Liver (tissue), 9 donors: ENCODE data around the gene COL11A1. TPM values are rescaled to one million over a fixed set of nuclear protein-coding genes. Genes with fewer than 3 reads are reported as not detected.

Source experiments
- DNase-seq: peaks from one replicate; pipeline ENCODE4 v3.0.0-alpha.2; 2017; ENCODE audit warnings: low spot score
- H3K27ac ChIP-seq, 2 donors: one replicate each; pipeline ENCODE4 v1.7.0; 2013; ENCODE audit warnings: inconsistent platforms in 2 of 2, low read length in 2 of 2, control low read depth in 1 of 2, low read depth in 1 of 2, mild to moderate bottlenecking in 1 of 2
- H3K27me3 ChIP-seq, 4 donors: one replicate each; pipeline versions ENCODE4 v1.6.1 to v1.7.0; 2013; ENCODE audit warnings: low read length in 3 of 4, inconsistent platforms in 1 of 4, mild to moderate bottlenecking in 1 of 4, moderate library complexity in 1 of 4; ENCODE audit not compliant: control insufficient read depth in 4 of 4, insufficient read depth in 4 of 4
- H3K36me3 ChIP-seq, 4 donors: one replicate each; pipeline versions ENCODE4 v1.6.1 to v1.7.0; 2013; ENCODE audit warnings: low read length in 3 of 4, mild to moderate bottlenecking in 3 of 4, low read depth in 1 of 4, moderate library complexity in 1 of 4; ENCODE audit not compliant: control insufficient read depth in 4 of 4, insufficient read depth in 3 of 4
- H3K4me1 ChIP-seq, 4 donors: one replicate each; pipeline versions ENCODE4 v1.6.1 to v1.7.0; 2013; ENCODE audit warnings: low read length in 3 of 4, mild to moderate bottlenecking in 3 of 4, moderate library complexity in 1 of 4; ENCODE audit not compliant: control insufficient read depth in 4 of 4, insufficient read depth in 4 of 4
- H3K4me3 ChIP-seq, 3 donors: one replicate each; pipeline versions ENCODE4 v1.6.1 to v1.7.0; 2013; ENCODE audit warnings: low read length in 3 of 3, control low read depth in 1 of 3, low read depth in 1 of 3, mild to moderate bottlenecking in 1 of 3
- H3K9ac ChIP-seq, 2 donors: one replicate each; pipeline ENCODE4 v1.7.0; 2013; ENCODE audit warnings: low read length in 2 of 2, mild to moderate bottlenecking in 2 of 2, moderate library complexity in 2 of 2, control low read depth in 1 of 2, low read depth in 1 of 2
- H3K9me3 ChIP-seq, 4 donors: one replicate each; pipeline versions ENCODE4 v1.6.1 to v1.7.0; 2013; ENCODE audit warnings: low read length in 3 of 4; ENCODE audit not compliant: control insufficient read depth in 4 of 4
- EGR1 ChIP-seq, 2 donors: IDR thresholded peaks; 2 replicates each; pipeline ENCODE4 v1.6.1; 2016 to 2018; ENCODE audit warnings: antibody characterized with exemption in 2 of 2, low read depth in 2 of 2
- FOXA1 ChIP-seq: IDR thresholded peaks from 2 replicates; pipeline ENCODE4 v1.6.1; 2016; ENCODE audit warnings: antibody characterized with exemption
- FOXA2 ChIP-seq: IDR thresholded peaks from 2 replicates; pipeline ENCODE4 v1.6.1; 2016; ENCODE audit warnings: antibody characterized with exemption
- GABPA ChIP-seq, 2 donors: IDR thresholded peaks in 1 of 2; conservative IDR thresholded peaks in 1 of 2; 2 replicates each; pipeline ENCODE4 v1.6.1; 2016; ENCODE audit warnings: antibody characterized with exemption in 2 of 2, mild to moderate bottlenecking in 1 of 2, moderate library complexity in 1 of 2
- HNF4A ChIP-seq, 2 donors: conservative IDR thresholded peaks; 2 replicates each; pipeline ENCODE4 v1.6.1; 2016; ENCODE audit warnings: antibody characterized with exemption in 2 of 2, mild to moderate bottlenecking in 2 of 2
- HNF4G ChIP-seq: IDR thresholded peaks from 2 replicates; pipeline ENCODE4 v1.6.1; 2016; ENCODE audit warnings: antibody characterized with exemption
- JUND ChIP-seq, 2 donors: IDR thresholded peaks; 2 replicates each; pipeline ENCODE4 v1.6.1; 2016; ENCODE audit warnings: antibody characterized with exemption in 2 of 2
- NR2F2 ChIP-seq: IDR thresholded peaks from 2 replicates; pipeline ENCODE4 v1.6.1; 2016; ENCODE audit warnings: antibody characterized with exemption
- RAD21 ChIP-seq, 2 donors: IDR thresholded peaks; 2 replicates each; pipeline ENCODE4 v1.6.1; 2016; ENCODE audit warnings: antibody characterized with exemption in 2 of 2, mild to moderate bottlenecking in 2 of 2
- RXRA ChIP-seq, 2 donors: IDR thresholded peaks; 2 replicates each; pipeline ENCODE4 v1.6.1; 2017 to 2018; ENCODE audit warnings: antibody characterized with exemption in 2 of 2, mild to moderate bottlenecking in 1 of 2
- SP1 ChIP-seq: IDR thresholded peaks from 2 replicates; pipeline ENCODE4 v1.6.1; 2018; ENCODE audit warnings: antibody characterized with exemption, mild to moderate bottlenecking
- TAF1 ChIP-seq: conservative IDR thresholded peaks from 2 replicates; pipeline ENCODE4 v1.6.1; 2016; ENCODE audit warnings: antibody characterized with exemption, mild to moderate bottlenecking
- YY1 ChIP-seq: IDR thresholded peaks from 2 replicates; pipeline ENCODE4 v1.6.1; 2016; ENCODE audit warnings: antibody characterized with exemption, mild to moderate bottlenecking
- WGBS: extraction: QIAGEN DNeasy Blood & Tissue Kit; methylation state at CpG from one replicate; pipeline ENCODE4 v1.1.7; 2013; 5-methylcytosine and 5-hydroxymethylcytosine counted together
- polyA plus RNA-seq, 2 donors: library from polyadenylated mRNA; stranded (reverse) in 1 of 2; unstranded in 1 of 2; fragments of 200-250 nt in 1 of 2; fragments of >200 nt in 1 of 2; fragmentation: Nextera tagmentation in 1 of 2; extraction: Ambion mirVana in 1 of 2; gene quantifications; one replicate each; pipeline versions ENCODE4 v1.2.1 to v1.2.3, GENCODE V29; 2013 to 2015
- total RNA-seq, 2 donors: library from RNA; depleted of rRNA; stranded (reverse); fragments of >200 nt; gene quantifications; one replicate each; pipeline ENCODE4 v1.2.3, GENCODE V29; 2014
- TF ChIP-seq, protein P1 (sequence below): IDR thresholded peaks from 2 replicates; pipeline ENCODE4 v1.6.1; 2016; ENCODE audit warnings: antibody characterized with exemption
- TF ChIP-seq, protein P2 (sequence below): IDR thresholded peaks from 2 replicates; pipeline ENCODE4 v1.6.1; 2016; ENCODE audit warnings: antibody characterized with exemption
- TF ChIP-seq, protein P3 (sequence below): IDR thresholded peaks from 2 replicates; pipeline ENCODE4 v1.6.1; 2016; ENCODE audit warnings: antibody characterized with exemption, mild to moderate bottlenecking
- TF ChIP-seq, protein P4 (sequence below): fragments of 150-350 bp; IDR thresholded peaks from 2 replicates; pipeline ENCODE4 v1.5.1; 2017; ENCODE audit warnings: improper control_type of control experiment, low read depth, low read length; ENCODE audit not compliant: missing input control
- TF ChIP-seq, protein P5 (sequence below): IDR thresholded peaks from 2 replicates; pipeline ENCODE4 v1.6.1; 2016; ENCODE audit warnings: antibody characterized with exemption
- donor health status: healthy.
- donor health status: healthy.
- donor health status: healthy.
- donor health status: healthy.
- donor health status: healthy.

The COL11A1 gene
- total and polyA plus RNA-seq, 4 donors = 0.01 to 0.42 TPM; not detected in 2

DNA sequence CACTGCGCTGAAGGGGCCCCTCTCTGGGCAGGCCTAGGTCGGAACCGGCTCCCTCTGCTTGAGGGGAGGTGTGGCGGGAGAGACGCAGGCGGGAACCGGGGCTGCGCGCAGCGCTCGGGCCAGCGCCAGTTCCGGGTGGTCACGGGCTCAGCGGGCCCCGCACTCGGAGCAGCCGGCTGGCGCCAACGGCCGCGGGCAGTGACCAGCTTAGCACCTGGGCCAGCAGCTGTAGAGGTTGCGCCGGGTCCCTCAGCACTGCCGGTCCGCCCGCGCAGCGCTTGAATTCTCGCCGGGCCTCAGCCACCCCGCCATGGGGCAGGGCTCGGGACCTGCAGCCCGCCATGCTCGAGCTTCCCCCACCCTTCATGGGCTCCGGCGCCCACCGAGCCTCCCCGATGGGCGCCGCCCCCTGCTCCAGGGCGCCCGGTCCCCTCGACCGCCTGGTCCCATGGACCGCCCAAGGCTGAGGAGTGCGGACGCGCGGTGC is 254.6 kb downstream of the COL11A1 start:
- TF ChIP-seq, protein P1, sequence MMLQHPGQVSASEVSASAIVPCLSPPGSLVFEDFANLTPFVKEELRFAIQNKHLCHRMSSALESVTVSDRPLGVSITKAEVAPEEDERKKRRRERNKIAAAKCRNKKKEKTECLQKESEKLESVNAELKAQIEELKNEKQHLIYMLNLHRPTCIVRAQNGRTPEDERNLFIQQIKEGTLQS = no peak
- TF ChIP-seq, protein P2, sequence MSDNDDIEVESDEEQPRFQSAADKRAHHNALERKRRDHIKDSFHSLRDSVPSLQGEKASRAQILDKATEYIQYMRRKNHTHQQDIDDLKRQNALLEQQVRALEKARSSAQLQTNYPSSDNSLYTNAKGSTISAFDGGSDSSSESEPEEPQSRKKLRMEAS = no peak
- TF ChIP-seq FOXA1 (no peak), NR2F2 (no peak), EGR1 (IDR thresholded peaks at IDR 0.05; ENCODE audit: low read depth in 2 of 2) (no peak), JUND (IDR thresholded peaks at IDR 0.05) (no peak), YY1 (no peak), RAD21 (IDR thresholded peaks at IDR 0.05) (no peak), TAF1 (no peak), HNF4A (conservative IDR thresholded peaks at IDR 0.05) (no peak), GABPA (IDR thresholded peaks at IDR 0.05 in 1 of 2, conservative IDR thresholded peaks at IDR 0.05 in 1 of 2) (no peak), SP1 (no peak), FOXA2 (no peak), RXRA (IDR thresholded peaks at IDR 0.05) (no peak), HNF4G (no peak)
- TF ChIP-seq, protein P3, sequence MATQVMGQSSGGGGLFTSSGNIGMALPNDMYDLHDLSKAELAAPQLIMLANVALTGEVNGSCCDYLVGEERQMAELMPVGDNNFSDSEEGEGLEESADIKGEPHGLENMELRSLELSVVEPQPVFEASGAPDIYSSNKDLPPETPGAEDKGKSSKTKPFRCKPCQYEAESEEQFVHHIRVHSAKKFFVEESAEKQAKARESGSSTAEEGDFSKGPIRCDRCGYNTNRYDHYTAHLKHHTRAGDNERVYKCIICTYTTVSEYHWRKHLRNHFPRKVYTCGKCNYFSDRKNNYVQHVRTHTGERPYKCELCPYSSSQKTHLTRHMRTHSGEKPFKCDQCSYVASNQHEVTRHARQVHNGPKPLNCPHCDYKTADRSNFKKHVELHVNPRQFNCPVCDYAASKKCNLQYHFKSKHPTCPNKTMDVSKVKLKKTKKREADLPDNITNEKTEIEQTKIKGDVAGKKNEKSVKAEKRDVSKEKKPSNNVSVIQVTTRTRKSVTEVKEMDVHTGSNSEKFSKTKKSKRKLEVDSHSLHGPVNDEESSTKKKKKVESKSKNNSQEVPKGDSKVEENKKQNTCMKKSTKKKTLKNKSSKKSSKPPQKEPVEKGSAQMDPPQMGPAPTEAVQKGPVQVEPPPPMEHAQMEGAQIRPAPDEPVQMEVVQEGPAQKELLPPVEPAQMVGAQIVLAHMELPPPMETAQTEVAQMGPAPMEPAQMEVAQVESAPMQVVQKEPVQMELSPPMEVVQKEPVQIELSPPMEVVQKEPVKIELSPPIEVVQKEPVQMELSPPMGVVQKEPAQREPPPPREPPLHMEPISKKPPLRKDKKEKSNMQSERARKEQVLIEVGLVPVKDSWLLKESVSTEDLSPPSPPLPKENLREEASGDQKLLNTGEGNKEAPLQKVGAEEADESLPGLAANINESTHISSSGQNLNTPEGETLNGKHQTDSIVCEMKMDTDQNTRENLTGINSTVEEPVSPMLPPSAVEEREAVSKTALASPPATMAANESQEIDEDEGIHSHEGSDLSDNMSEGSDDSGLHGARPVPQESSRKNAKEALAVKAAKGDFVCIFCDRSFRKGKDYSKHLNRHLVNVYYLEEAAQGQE = no peak
- TF ChIP-seq, protein P4, sequence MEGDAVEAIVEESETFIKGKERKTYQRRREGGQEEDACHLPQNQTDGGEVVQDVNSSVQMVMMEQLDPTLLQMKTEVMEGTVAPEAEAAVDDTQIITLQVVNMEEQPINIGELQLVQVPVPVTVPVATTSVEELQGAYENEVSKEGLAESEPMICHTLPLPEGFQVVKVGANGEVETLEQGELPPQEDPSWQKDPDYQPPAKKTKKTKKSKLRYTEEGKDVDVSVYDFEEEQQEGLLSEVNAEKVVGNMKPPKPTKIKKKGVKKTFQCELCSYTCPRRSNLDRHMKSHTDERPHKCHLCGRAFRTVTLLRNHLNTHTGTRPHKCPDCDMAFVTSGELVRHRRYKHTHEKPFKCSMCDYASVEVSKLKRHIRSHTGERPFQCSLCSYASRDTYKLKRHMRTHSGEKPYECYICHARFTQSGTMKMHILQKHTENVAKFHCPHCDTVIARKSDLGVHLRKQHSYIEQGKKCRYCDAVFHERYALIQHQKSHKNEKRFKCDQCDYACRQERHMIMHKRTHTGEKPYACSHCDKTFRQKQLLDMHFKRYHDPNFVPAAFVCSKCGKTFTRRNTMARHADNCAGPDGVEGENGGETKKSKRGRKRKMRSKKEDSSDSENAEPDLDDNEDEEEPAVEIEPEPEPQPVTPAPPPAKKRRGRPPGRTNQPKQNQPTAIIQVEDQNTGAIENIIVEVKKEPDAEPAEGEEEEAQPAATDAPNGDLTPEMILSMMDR = no peak
- TF ChIP-seq, protein P5, sequence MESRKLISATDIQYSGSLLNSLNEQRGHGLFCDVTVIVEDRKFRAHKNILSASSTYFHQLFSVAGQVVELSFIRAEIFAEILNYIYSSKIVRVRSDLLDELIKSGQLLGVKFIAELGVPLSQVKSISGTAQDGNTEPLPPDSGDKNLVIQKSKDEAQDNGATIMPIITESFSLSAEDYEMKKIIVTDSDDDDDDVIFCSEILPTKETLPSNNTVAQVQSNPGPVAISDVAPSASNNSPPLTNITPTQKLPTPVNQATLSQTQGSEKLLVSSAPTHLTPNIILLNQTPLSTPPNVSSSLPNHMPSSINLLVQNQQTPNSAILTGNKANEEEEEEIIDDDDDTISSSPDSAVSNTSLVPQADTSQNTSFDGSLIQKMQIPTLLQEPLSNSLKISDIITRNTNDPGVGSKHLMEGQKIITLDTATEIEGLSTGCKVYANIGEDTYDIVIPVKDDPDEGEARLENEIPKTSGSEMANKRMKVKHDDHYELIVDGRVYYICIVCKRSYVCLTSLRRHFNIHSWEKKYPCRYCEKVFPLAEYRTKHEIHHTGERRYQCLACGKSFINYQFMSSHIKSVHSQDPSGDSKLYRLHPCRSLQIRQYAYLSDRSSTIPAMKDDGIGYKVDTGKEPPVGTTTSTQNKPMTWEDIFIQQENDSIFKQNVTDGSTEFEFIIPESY = no peak
- no peak overlapping the region for H3K9ac ChIP-seq
- 80% methylated on average over 50 of the region's 50 CpGs for WGBS
- no peak overlapping the region for H3K4me3 ChIP-seq
- no peak for DNase-seq
- H3K36me3 ChIP-seq = no peaks in the 10 kb centered on the region
- H3K9me3 ChIP-seq = no peaks in the 10 kb centered on the region
- H3K4me1 ChIP-seq = no peaks in the 10 kb centered on the region
- H3K27me3 ChIP-seq = no peaks in the 10 kb centered on the region
- no peak overlapping the region for H3K27ac ChIP-seq
